Activated naive CD4-positive, alpha-beta T cell treated with anti-CD3 and anti-CD28 coated beads for 36 hours (primary cell): ENCODE measurements around the gene BCL10. TPM values are rescaled to one million over a fixed set of nuclear protein-coding genes. Genes with fewer than 3 reads are reported as not detected.

Experiments used
- CTCF ChIA-PET: fragments of 350-600 bp; sonication (Branson Sonifier 250); formaldehyde crosslinking; loops from one replicate; lab custom pipeline; 2021; ENCODE audit warnings: antibody characterized with exemption; lab: Charles Lee
- DNase-seq: peaks from one replicate; pipeline ENCODE4 v3.0.0-alpha.2; 2020
- H3K27ac Mint-ChIP-seq: one replicate; pipeline ENCODE4 v1.8.0; 2021; ENCODE audit warnings: mild to moderate bottlenecking, mixed read lengths
- H3K27me3 Mint-ChIP-seq: one replicate; pipeline ENCODE4 v1.8.0; 2021; ENCODE audit warnings: low read depth, mixed read lengths
- H3K36me3 Mint-ChIP-seq: one replicate; pipeline ENCODE4 v1.8.0; 2021; ENCODE audit warnings: low read depth, mixed read lengths
- H3K4me1 Mint-ChIP-seq: one replicate; pipeline ENCODE4 v1.8.0; 2021; ENCODE audit warnings: low read depth, mixed read lengths
- H3K4me3 Mint-ChIP-seq: one replicate; pipeline ENCODE4 v1.8.0; 2021; ENCODE audit warnings: mild to moderate bottlenecking, moderate library complexity, mixed read lengths
- H3K9me3 Mint-ChIP-seq: one replicate; pipeline ENCODE4 v1.8.0; 2021; ENCODE audit warnings: mixed read lengths
- intact Hi-C: fragments of 100-400 bp; cut with micrococcal nuclease; formaldehyde crosslinking; loops from one replicate; pipeline ENCODE4 v1.15.1; 2023
- total RNA-seq, 2 experiments: library from RNA; stranded (reverse); gene quantifications; one replicate each; pipeline ENCODE4 v1.2.3, GENCODE V29; 2021

BCL10 gene
- total RNA-seq, 2 experiments from 2014 or later, result 13.8 to 17.7 TPM

- Mint-ChIP-seq H3K4me3 (no peak overlapping the region), H3K9me3 (no peaks in the 10 kb centered on the region), H3K4me1 (peaks cover 19% of the 10 kb centered on the region), H3K27me3 (peaks cover 12% of the 10 kb centered on the region), H3K27ac (no peak overlapping the region), H3K36me3 (no peaks in the 10 kb centered on the region)
- CTCF ChIA-PET, result interaction anchor here (1.1 kb wide), 1 partner anchor 14 kb away, joined by 3 read pairs; no protein-coding TSS in a partner anchor
- intact Hi-C loops, result loop anchor here (5.0 kb wide), 1 partner anchor 412 kb away; the partner anchor contains the start of gene ZNHIT6
- no peak for DNase-seq
Observed at GRCh38 chr1:85295654-85296053, 19.2 kb upstream of the BCL10 start.

GRCh38 chr1:85295006-85295431, 18.6 kb upstream of the BCL10 start:
- no peak for DNase-seq
- intact Hi-C loops, result loop anchor here (5.0 kb wide), 1 partner anchor 412 kb away; the partner anchor contains the start of gene ZNHIT6
- Mint-ChIP-seq H3K9me3 (no peaks in the 10 kb centered on the region), H3K27me3 (peaks cover 12% of the 10 kb centered on the region), H3K4me3 (no peak overlapping the region), H3K36me3 (no peaks in the 10 kb centered on the region), H3K4me1 (peaks cover 19% of the 10 kb centered on the region), H3K27ac (no peak overlapping the region)
- CTCF ChIA-PET, result no interaction called here

- CTCF ChIA-PET, result no interaction called here
- intact Hi-C loops, result no loop called here
Observed at GRCh38 chr1:85290826-85291225, 14.4 kb upstream of the BCL10 start.

GRCh38 chr1:85289848-85290335, 13.5 kb upstream of the BCL10 start:
- no peak overlapping the region for H3K4me3 Mint-ChIP-seq
- peaks cover 7% of the 10 kb centered on the region for H3K4me1 Mint-ChIP-seq
- intact Hi-C loops, result loop anchor here (1.0 kb wide), 1 partner anchor 8 kb away; no protein-coding TSS in a partner anchor
- no peaks in the 10 kb centered on the region for H3K9me3 Mint-ChIP-seq
- no peak for DNase-seq
- H3K27me3 Mint-ChIP-seq, result peaks cover 9% of the 10 kb centered on the region
- H3K36me3 Mint-ChIP-seq, result no peaks in the 10 kb centered on the region
- no peak overlapping the region for H3K27ac Mint-ChIP-seq
- CTCF ChIA-PET, result no interaction called here

More at GRCh38 chr1:85290826-85291225, 14.4 kb upstream of the BCL10 start:
- no peak for DNase-seq
- Mint-ChIP-seq H3K4me3 (no peak overlapping the region), H3K4me1 (peaks cover 7% of the 10 kb centered on the region), H3K27ac (no peak overlapping the region), H3K27me3 (peaks cover 9% of the 10 kb centered on the region), H3K36me3 (no peaks in the 10 kb centered on the region), H3K9me3 (no peaks in the 10 kb centered on the region)

- CTCF ChIA-PET, result no interaction called here
- peaks cover 7% of the 10 kb centered on the region for H3K4me1 Mint-ChIP-seq
- no peaks in the 10 kb centered on the region for H3K9me3 Mint-ChIP-seq
Observed at GRCh38 chr1:85289207-85289847, 12.9 kb upstream of the BCL10 start.

GRCh38 chr1:85284202-85284601, 7.8 kb upstream of the BCL10 start:
- Mint-ChIP-seq H3K4me3 (no peak overlapping the region), H3K4me1 (peaks cover 5% of the 10 kb centered on the region), H3K36me3 (no peaks in the 10 kb centered on the region), H3K27me3 (no peaks in the 10 kb centered on the region), H3K27ac (no peak overlapping the region), H3K9me3 (no peaks in the 10 kb centered on the region)
- intact Hi-C loops, result no loop called here
- CTCF ChIA-PET, result interaction anchor here (1.2 to 1.6 kb wide), 2 partner anchors 25 to 29 kb away, joined by 3 to 5 read pairs; partner anchors contain the start of gene C1orf52
- DNase-seq, result no peak

More at GRCh38 chr1:85289207-85289847, 12.9 kb upstream of the BCL10 start:
- H3K27me3 Mint-ChIP-seq, result peaks cover 9% of the 10 kb centered on the region
- intact Hi-C loops, result loop anchor here (1.0 kb wide), 1 partner anchor 9 kb away; no protein-coding TSS in a partner anchor
- no peak overlapping the region for H3K4me3 Mint-ChIP-seq
- H3K36me3 Mint-ChIP-seq, result no peaks in the 10 kb centered on the region
- DNase-seq, result peak; percentile 48
- H3K27ac Mint-ChIP-seq, result no peak overlapping the region

- intact Hi-C loops, result no loop called here
- Mint-ChIP-seq H3K4me3 (no peak overlapping the region), H3K4me1 (peaks cover 11% of the 10 kb centered on the region), H3K9me3 (no peaks in the 10 kb centered on the region), H3K36me3 (no peaks in the 10 kb centered on the region), H3K27ac (no peak overlapping the region), H3K27me3 (no peaks in the 10 kb centered on the region)
- no peak for DNase-seq
- CTCF ChIA-PET, result interaction anchor here (0.7 kb wide), 1 partner anchor 281 kb away, joined by 5 read pairs; no protein-coding TSS in a partner anchor
Observed at GRCh38 chr1:85283475-85284199, 7.2 kb upstream of the BCL10 start.

- intact Hi-C loops, result no loop called here
- CTCF ChIA-PET, result interaction anchor here (1.1 kb wide), 1 partner anchor 28 kb away, joined by 4 read pairs; no protein-coding TSS in a partner anchor
- no peak overlapping the region for H3K27ac Mint-ChIP-seq
- H3K9me3 Mint-ChIP-seq, result no peaks in the 10 kb centered on the region
- no peak for DNase-seq
- H3K36me3 Mint-ChIP-seq, result no peaks in the 10 kb centered on the region
- peaks cover 11% of the 10 kb centered on the region for H3K4me1 Mint-ChIP-seq
- no peak overlapping the region for H3K4me3 Mint-ChIP-seq
- H3K27me3 Mint-ChIP-seq, result no peaks in the 10 kb centered on the region
Observed at GRCh38 chr1:85282424-85282823, 6.0 kb upstream of the BCL10 start.

- no peak overlapping the region for H3K4me3 Mint-ChIP-seq
- no peak overlapping the region for H3K27ac Mint-ChIP-seq
- intact Hi-C loops, result no loop called here
- CTCF ChIA-PET, result interaction anchor here (0.7 kb wide), 1 partner anchor 23 kb away, joined by 4 read pairs; no protein-coding TSS in a partner anchor
- no peaks in the 10 kb centered on the region for H3K27me3 Mint-ChIP-seq
- H3K4me1 Mint-ChIP-seq, result peaks cover 16% of the 10 kb centered on the region
- no peaks in the 10 kb centered on the region for H3K36me3 Mint-ChIP-seq
- H3K9me3 Mint-ChIP-seq, result no peaks in the 10 kb centered on the region
- no peak for DNase-seq
Observed at GRCh38 chr1:85280636-85281035, 4.2 kb upstream of the BCL10 start.

GRCh38 chr1:85279458-85280080, 3.1 kb upstream of the BCL10 start:
- Mint-ChIP-seq H3K4me1 (peaks cover 27% of the 10 kb centered on the region), H3K9me3 (no peaks in the 10 kb centered on the region), H3K4me3 (no peak overlapping the region), H3K27ac (no peak overlapping the region), H3K36me3 (no peaks in the 10 kb centered on the region), H3K27me3 (no peaks in the 10 kb centered on the region)
- CTCF ChIA-PET, result no interaction called here
- no peak for DNase-seq
- intact Hi-C loops, result loop anchor here (1.0 to 10.0 kb wide), 9 partner anchors 301 to 1775 kb away; partner anchors contain the start of genes CCN1, CTBS, PRKACB and SAMD13

GRCh38 chr1:85278853-85279314, 2.5 kb upstream of the BCL10 start:
- H3K27me3 Mint-ChIP-seq, result no peaks in the 10 kb centered on the region
- peaks cover 4% of the 10 kb centered on the region for H3K36me3 Mint-ChIP-seq
- H3K4me3 Mint-ChIP-seq, result no peak overlapping the region
- peak overlapping the region; percentile 17 for H3K27ac Mint-ChIP-seq
- DNase-seq, result peak; percentile 78
- CTCF ChIA-PET, result no interaction called here
- H3K9me3 Mint-ChIP-seq, result no peaks in the 10 kb centered on the region
- intact Hi-C loops, result loop anchor here (1.0 to 10.0 kb wide), 9 partner anchors 301 to 1774 kb away; partner anchors contain the start of genes CCN1, CTBS, PRKACB and SAMD13
- H3K4me1 Mint-ChIP-seq, result peaks cover 34% of the 10 kb centered on the region
